Type B pancreatic cell (in vitro differentiated cells): Measurements from ENCODE around the gene SRSF12. TPM values are rescaled to one million over a fixed set of nuclear protein-coding genes. Genes with fewer than 3 reads are reported as not detected.

Source experiments
- DNase-seq: peaks from one replicate; pipeline ENCODE4 v3.0.0; 2021; ENCODE audit warnings: mixed read lengths; ENCODE audit not compliant: unreplicated experiment; ENCODE audit errors: extremely low spot score
- H3K27ac Mint-ChIP-seq: 2 replicates; pipeline ENCODE4 v1.8.0; 2021; ENCODE audit warnings: mild to moderate bottlenecking, mixed read lengths
- H3K27me3 Mint-ChIP-seq: 2 replicates; pipeline ENCODE4 v1.8.0; 2021; ENCODE audit warnings: mixed read lengths
- H3K36me3 Mint-ChIP-seq: 2 replicates; pipeline ENCODE4 v1.8.0; 2021; ENCODE audit warnings: mixed read lengths
- H3K4me1 Mint-ChIP-seq: one replicate; pipeline ENCODE4 v1.8.0; 2021; ENCODE audit warnings: mixed read lengths; ENCODE audit not compliant: unreplicated experiment
- H3K4me3 Mint-ChIP-seq: 2 replicates; pipeline ENCODE4 v1.8.0; 2021; ENCODE audit warnings: mild to moderate bottlenecking, mixed read lengths
- H3K9me3 Mint-ChIP-seq: 2 replicates; pipeline ENCODE4 v1.8.0; 2021; ENCODE audit warnings: mixed read lengths
- total RNA-seq: library from RNA; stranded (reverse); gene quantifications from 2 replicates; pipeline ENCODE4 v1.2.1, GENCODE V29; 2021; ENCODE audit warnings: low replicate concordance
- TF ChIP-seq, protein P1 (sequence below): fragments of 200-600 bp; sonication (generic); conservative IDR thresholded peaks from 2 replicates; pipeline ENCODE4 v1.5.0; 2021; ENCODE audit warnings: antibody characterized with exemption, mild to moderate bottlenecking

The SRSF12 gene
- total RNA-seq, 1 donor from 2014 or later, result 10.5 TPM

DNA sequence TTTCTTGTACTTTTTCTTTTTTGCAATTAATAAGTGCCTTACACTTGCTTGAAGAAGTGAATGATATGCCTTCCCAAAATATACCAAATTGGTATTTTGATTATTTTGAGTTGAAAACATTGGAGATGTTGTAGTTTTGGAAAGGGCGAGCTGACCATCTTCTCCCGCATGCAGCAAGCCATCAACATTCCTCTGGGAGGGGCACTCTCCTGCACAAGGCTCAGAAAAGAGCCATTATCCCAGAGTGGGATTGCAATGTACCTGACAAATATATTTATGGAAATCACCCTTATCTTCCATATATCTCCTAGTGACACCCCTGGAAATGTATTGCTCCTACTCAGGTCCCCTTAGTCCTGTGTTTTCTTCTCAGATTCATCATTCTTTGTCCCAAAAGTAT is 60.1 kb downstream of the SRSF12 start:
- Mint-ChIP-seq H3K4me3 (no peak overlapping the region), H3K27me3 (no peaks in the 10 kb centered on the region), H3K27ac (no peak overlapping the region), H3K4me1 (no peaks in the 10 kb centered on the region), H3K9me3 (peaks cover 4% of the 10 kb centered on the region), H3K36me3 (no peaks in the 10 kb centered on the region)
- no peak for DNase-seq
- TF ChIP-seq, protein P1, sequence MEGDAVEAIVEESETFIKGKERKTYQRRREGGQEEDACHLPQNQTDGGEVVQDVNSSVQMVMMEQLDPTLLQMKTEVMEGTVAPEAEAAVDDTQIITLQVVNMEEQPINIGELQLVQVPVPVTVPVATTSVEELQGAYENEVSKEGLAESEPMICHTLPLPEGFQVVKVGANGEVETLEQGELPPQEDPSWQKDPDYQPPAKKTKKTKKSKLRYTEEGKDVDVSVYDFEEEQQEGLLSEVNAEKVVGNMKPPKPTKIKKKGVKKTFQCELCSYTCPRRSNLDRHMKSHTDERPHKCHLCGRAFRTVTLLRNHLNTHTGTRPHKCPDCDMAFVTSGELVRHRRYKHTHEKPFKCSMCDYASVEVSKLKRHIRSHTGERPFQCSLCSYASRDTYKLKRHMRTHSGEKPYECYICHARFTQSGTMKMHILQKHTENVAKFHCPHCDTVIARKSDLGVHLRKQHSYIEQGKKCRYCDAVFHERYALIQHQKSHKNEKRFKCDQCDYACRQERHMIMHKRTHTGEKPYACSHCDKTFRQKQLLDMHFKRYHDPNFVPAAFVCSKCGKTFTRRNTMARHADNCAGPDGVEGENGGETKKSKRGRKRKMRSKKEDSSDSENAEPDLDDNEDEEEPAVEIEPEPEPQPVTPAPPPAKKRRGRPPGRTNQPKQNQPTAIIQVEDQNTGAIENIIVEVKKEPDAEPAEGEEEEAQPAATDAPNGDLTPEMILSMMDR, result no peak

DNA sequence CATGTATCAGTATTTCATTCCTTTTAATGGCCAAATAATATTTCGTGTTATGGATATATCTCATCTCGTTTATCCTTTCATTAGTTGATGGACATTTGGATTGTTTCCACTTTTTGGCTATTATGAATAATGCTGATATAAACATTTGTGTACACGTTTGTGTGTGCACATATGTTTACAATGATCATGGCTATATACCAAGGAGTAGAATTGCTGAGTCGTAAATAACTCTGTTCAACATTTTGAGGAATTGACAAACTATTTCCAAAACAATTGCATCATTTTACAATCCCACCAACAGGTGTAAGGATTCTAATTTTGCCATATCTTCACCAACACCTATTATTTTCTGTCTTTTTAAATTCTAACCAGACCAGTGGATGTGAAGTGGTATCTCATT is 63.7 kb downstream of the SRSF12 start:
- H3K9me3 Mint-ChIP-seq, result peaks cover 4% of the 10 kb centered on the region
- no peak overlapping the region for H3K4me3 Mint-ChIP-seq
- H3K36me3 Mint-ChIP-seq, result no peaks in the 10 kb centered on the region
- no peaks in the 10 kb centered on the region for H3K27me3 Mint-ChIP-seq
- peaks cover under 1% of the 10 kb centered on the region for H3K4me1 Mint-ChIP-seq
- TF ChIP-seq, protein P1, result no peak
- no peak overlapping the region for H3K27ac Mint-ChIP-seq
- DNase-seq, result no peak

DNA sequence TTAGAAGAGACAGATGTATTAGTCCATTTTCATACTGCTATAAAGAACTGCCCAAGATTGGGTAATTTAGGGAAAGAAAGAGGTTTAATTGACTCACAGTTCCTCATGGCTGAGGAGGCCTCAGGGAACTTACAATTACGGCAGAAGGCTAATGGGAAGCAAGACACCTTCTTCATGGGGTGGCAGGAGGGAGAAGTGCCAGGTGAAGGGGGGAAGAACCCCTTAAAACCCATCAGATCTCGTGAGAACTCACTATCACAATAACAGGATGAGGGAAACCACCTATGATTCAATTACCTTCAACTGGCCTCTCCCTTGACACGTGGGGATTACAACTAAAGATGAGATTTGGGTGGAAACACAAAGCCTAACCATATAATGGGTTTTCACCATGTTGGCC is 66.2 kb downstream of the SRSF12 start:
- no peaks in the 10 kb centered on the region for H3K27me3 Mint-ChIP-seq
- TF ChIP-seq, protein P1, result no peak
- H3K27ac Mint-ChIP-seq, result no peak overlapping the region
- peaks cover 21% of the 10 kb centered on the region for H3K4me1 Mint-ChIP-seq
- H3K4me3 Mint-ChIP-seq, result no peak overlapping the region
- no peak for DNase-seq
- H3K9me3 Mint-ChIP-seq, result peaks cover 4% of the 10 kb centered on the region
- no peaks in the 10 kb centered on the region for H3K36me3 Mint-ChIP-seq

- Mint-ChIP-seq H3K9me3 (peaks cover 4% of the 10 kb centered on the region), H3K27ac (no peak overlapping the region), H3K27me3 (no peaks in the 10 kb centered on the region), H3K36me3 (no peaks in the 10 kb centered on the region), H3K4me1 (peaks cover 21% of the 10 kb centered on the region), H3K4me3 (no peak overlapping the region)
- DNase-seq, result no peak
- TF ChIP-seq, protein P1, result no peak
These were observed 67.2 kb downstream of the SRSF12 start for GRCh38 chr6:89050697-89051096.

DNA sequence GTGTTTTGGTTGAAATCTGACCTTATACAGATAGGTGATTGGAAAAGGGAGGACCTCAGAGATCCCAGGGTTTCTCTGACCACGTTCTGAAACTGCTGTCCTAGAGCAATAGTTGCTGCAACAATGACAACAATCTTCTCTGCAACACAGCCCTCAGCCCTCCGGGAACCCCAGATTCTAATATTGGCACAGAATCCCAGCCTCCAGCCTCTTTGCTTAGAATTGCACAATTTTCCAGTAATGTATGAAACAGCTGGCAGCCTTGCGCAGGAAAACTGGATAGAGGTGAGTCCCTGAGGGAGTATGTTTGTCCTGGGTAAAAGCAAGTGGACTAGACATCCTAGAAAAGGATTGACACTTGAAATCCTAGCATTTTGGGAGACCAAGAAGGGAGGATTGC is 67.7 kb downstream of the SRSF12 start:
- no peak overlapping the region for H3K27ac Mint-ChIP-seq
- H3K27me3 Mint-ChIP-seq, result no peaks in the 10 kb centered on the region
- H3K4me3 Mint-ChIP-seq, result no peak overlapping the region
- H3K4me1 Mint-ChIP-seq, result peaks cover 21% of the 10 kb centered on the region
- H3K9me3 Mint-ChIP-seq, result peaks cover 4% of the 10 kb centered on the region
- H3K36me3 Mint-ChIP-seq, result no peaks in the 10 kb centered on the region
- TF ChIP-seq, protein P1, result no peak
- no peak for DNase-seq

DNA sequence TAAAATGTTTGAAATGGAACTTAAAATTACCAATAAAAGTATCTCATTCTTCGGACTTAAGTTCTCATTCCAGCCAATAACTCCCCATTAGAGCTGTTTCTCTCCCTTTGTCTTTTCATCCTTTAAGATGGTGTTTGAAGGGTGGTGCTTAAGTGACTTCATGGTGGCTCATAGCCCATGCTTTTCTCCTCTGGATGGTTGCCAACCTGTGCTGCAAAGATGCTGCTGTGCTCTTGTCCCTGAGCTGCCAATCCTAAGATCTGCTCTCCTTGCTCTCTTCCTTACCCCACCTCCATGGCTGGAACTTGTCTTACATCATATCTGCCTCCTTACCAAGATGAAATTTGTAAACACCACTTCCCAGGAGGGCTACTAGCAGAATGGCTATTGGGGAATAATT is 68.9 kb downstream of the SRSF12 start:
- Mint-ChIP-seq H3K36me3 (no peaks in the 10 kb centered on the region), H3K27me3 (no peaks in the 10 kb centered on the region)
- TF ChIP-seq, protein P1, result no peak

More for the DNA sequence above, 68.9 kb downstream of the SRSF12 start:
- Mint-ChIP-seq H3K4me1 (peaks cover 28% of the 10 kb centered on the region), H3K27ac (no peak overlapping the region), H3K4me3 (no peak overlapping the region), H3K9me3 (peaks cover 1% of the 10 kb centered on the region)
- DNase-seq, result no peak
